GM19467 (cell line): Measurements from ENCODE around the gene SPARC.
A peak's percentile ranks its signal among the peaks of the same experiment; 100 is the strongest.
"Not testable (repeated sequence)": the region's sequence is repeated elsewhere in the genome, so short reads cannot be mapped to it uniquely, and the experiment has no call there.

Experiments used
- ATAC-seq: cut with Tn5 transposase; IDR thresholded peaks from one replicate; pipeline ENCODE4 v1.9.1; 2021; ENCODE audit warnings: mild to moderate bottlenecking, moderate library complexity; ENCODE audit not compliant: unreplicated experiment

The SPARC gene, protein sequence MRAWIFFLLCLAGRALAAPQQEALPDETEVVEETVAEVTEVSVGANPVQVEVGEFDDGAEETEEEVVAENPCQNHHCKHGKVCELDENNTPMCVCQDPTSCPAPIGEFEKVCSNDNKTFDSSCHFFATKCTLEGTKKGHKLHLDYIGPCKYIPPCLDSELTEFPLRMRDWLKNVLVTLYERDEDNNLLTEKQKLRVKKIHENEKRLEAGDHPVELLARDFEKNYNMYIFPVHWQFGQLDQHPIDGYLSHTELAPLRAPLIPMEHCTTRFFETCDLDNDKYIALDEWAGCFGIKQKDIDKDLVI

DNA sequence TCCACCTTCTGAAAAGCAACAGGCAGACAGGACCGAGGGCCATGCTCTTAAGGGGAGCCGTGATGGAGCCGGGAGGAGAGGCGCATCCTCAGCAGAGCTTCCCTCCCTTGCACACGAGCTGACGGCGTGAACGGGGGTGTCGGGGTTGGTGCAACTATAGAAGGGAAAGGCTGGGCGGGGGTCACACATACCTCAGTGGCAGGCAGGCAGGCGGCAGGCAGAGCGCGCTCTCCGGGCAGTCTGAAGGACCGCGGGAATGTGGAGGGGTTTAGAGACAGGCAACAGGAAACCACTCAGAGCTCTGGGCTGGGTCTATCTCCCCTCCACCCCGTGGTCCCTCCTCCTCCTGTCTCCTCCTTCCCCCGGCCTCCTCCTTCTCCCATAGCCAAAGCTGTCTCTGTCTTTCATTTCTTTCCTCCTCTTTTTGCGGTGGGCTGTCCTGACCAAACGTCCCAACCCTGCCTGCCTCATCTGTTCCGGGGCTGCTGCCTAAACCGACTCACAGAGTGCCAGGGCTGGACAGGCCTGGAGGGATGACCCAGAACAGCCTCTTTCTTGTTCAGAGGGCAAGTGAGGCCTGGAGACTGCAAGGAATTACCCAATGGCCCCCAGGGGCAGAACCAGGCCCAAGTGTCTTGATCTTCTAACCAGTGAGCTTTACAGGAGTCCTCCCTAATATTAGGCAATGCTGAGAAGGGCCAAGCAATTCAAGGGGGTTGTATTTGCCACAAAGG is at the start of gene SPARC:
Gene SPARC, minus strand, starts transcription at position 242 of the 734 bp plus-strand sequence. CDS start 10,727 bp downstream, outside the sequence.
- ATAC-seq, result peak; percentile 53

DNA sequence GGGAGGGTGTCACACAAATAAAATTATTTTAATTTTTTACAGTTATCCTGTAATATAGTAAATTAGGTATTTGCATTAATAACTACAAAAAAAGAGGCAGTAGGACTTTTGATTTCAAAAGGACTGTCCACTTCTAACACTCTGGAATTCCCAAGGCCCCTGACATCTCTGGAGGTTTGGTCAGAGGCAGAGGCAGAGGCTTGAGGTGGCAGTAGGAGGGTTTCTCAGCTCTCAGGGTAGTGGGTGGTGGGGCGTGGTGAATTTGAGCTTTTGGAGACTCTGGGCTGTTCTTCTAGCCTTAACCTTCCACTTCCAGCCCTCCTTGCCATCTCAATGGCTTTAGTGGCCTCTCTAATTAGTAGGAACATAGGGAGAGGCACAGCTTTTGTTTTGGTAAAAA is 48.9 kb upstream of the SPARC start:
- ATAC-seq, result no peak

DNA sequence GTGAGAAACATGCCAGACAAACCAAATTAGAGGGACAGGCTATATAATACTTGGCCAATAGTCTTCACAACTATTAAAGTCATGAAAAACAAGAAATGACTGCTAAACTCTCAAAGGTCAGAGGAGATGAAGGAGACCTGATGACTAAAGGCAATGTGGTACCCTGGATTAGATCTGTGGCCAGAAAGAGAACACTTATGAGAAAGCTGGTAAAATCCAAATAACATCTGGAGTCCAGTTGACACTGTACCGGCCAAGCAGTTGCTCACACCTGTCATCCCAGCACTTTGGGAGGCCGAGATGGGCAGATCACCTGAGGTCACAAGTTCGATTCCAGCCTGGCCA is 47.3 kb upstream of the SPARC start:
- no peak for ATAC-seq

DNA sequence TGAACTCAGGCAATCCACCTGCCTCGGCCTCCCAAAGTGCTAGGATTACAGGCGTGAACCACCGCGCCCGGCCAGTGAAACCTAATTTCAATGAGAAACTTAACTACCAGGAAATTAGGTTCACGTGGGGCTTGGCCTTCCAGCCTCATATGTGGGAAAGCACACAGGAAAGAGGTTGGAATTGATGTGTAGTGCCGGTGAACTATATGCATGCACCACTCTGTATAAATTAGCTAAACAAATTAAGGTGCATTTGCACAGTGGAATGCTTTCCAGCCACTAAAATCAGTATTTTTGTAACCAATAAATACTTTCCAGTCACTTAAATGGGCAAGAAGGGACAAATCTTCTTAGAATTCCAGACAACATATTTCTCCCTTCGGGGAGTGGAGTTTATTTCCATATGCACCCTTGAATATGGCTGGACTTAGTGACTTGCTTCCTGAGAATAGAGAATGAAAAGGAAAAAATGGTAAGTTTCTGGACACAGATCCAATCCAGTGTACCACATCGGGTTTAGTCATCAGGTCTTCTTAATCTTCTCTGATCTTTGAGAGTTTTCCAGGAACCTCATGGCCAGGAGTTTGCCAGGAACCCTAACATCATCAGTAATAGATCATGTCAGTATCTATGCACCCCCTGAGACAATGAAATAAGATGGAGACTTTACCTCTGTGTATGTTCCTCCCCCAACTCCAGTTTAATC is 46.8 kb upstream of the SPARC start:
- no peak for ATAC-seq

DNA sequence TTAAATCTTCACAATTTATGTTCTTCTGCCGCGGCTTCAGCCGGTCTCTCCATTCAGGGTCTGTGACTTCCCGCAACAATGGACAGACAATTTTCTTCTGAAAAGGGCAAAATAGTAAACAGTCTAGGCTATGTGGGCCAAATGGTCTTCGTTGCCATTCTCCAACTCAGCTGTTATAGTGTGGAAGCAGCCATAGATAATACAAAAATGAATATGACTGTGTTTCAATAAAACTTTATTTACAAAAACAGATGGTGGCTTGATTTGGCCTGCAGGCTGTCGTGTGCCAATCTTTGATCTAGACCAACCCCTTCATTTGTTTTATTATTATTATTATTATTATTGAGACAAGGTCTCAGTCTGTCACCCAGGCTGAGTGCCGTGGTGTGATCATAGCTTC is 43.7 kb upstream of the SPARC start:
- ATAC-seq, result no peak

DNA sequence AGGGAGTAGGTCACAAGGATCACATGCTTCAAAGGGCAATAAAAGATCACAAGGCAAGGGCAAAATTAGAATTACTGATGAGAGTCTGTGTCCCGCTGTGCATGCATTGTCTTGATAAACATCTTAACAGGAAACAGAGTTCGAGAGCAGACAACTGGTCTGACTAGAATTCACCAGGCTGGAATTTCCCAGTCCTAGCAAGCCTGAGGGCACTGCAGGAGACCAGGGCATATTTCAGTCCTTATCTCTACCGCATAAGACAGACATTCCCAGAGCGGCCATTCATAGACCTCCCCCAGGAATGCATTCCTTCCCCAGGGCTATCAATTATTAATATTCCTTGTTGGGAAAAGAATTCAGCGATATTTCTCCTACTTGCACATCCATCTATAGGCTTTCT is 42.9 kb upstream of the SPARC start:
- not testable (repeated sequence) for ATAC-seq

DNA sequence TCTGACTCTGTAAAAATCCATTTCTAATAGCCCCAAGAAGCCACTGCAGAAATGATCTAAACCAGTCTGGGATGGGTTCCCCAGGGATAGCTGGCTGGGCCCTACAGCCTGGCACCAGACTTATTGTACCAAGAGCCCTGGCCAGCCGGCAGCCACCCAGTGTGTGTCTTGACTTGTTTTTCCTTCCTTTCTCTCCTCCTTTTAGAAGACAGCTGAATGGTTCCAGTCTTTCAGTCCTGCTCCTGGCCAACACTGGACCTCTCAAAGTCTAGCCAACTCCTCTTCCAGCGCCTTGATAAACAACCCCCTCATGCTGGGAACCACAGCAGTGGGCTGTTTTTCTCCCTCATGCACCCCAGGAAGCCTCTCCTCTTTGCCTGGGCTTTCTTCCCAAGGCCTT is 37.6 kb upstream of the SPARC start:
- ATAC-seq, result no peak

DNA sequence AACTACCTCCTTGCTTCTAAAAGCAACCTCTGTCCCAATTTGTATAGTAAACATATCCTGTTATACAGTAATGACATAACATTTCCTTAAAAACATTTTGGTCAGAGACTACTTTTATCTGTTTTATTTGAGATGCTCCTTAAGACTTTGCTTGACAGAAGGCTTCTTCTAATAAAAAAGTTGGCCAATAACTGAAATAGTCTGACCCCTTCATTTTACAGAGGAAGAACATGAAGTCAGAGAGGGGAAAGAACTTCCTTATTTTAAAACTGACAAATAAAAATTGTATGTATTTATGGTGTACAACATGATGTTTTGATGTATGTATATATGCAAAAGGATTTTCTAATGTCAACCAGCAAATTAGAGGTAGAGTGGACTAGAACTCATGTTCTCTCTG is 35.8 kb upstream of the SPARC start:
- ATAC-seq, result no peak

DNA sequence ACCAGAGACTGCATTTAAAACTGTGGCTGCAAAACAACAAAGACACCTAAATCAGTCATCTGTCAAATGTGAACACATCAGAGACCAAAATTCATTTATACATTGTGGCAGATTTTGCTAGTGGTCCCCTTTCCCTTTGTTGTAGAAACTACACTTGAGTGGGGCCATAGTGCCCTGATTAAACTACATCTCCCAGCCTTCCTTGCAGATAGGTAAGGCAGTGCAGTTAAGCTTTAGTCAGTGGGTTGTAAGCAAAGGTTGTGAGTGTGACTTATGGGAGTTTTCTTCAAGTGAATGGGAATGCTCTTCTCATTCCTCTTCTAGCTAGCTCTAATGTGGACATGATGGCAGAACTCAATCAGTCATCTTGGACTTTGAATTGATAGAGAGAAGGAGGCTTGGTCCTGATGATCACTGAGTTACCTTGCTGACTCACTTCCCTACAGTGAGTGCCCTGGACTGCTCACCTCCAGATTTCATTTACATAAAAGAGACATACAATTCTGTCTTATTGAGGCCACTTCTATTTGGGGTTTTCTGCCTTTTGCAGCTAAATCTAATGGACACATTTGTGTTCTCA is 35.2 kb upstream of the SPARC start:
- ATAC-seq, result peak; percentile 26

DNA sequence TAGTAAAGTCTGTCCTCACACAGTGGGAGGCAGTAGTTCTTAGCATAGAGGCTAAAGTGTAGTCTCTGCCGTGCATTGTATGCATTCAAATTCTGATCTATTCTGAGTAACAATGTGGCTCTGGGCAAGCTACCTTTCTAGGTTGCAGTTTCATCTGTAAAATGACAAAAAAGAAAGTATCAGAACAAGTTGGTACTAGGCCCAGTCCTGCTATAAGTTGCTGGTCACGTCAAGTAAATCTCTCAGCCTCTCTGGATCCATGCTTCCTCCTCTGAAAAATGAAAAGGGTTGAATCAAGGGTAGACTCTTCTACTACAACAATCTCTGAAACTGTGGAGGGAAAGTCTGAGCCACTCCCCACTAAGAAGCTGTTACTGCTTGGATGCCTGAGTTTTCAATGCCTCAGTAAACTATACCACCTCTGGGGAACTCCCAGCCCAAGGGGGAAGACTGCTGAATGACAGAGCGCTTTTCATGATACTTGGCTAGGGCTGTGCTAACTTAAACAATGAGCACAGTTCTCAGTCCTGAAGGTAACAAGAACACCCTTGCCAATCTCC is 34.5 kb upstream of the SPARC start:
- ATAC-seq, result peak; percentile 83

DNA sequence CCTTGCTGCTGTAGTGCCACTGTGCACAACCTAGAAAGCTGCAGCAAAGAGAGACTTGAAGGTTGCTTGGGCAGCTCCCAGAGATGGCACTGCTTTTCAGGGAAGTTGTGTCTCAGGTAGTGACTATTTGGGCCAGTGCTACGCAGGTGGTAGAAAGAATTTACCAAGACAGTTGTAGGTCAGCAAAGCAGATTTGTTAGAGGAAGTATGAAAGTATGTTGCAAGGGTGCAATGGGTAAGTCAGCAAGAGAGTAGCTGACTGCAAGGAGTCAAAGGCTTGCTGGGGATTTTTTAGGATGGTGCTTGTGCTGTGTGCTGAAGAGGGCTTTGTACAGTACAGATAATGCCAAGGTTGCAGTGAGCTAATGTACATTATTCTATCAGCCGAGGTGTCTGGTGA is 33.5 kb upstream of the SPARC start:
- no peak for ATAC-seq

DNA sequence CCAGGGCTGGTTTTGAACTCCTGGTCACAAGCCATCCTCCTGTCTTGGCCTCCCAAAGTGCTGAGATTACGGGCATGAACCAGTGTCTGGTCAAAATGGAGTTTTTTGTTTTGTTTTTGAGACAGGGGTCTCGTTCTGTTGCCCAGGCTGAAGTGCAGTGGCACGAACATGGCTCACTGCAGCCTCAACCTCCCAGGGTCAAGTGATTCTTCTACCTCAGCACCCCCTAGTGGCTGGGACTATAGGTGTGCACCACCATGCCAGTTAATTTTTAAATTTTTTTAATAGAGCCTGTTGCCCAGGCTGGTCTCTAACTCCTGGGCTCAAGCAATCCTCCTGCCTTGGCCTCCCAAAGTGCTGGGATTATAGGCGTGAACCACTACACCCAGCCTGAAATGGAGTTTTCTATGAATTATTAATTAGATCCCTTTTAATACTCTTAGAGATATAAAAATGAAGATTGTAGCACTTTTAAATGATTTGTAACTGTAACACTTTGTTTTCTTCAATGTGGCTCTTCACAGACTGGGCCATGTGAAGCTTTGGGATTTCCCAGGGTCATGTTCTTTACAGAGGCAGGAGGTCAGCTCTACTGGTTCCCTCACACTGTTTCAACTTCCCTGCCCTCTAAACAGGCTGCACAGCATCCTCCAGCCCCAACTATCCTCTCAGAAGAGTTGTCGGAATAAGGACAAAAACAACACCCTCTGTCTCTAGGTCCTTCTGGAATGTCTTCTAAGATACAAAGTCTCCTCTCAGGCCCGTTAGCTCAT is 32.7 kb upstream of the SPARC start:
- no peak for ATAC-seq

DNA sequence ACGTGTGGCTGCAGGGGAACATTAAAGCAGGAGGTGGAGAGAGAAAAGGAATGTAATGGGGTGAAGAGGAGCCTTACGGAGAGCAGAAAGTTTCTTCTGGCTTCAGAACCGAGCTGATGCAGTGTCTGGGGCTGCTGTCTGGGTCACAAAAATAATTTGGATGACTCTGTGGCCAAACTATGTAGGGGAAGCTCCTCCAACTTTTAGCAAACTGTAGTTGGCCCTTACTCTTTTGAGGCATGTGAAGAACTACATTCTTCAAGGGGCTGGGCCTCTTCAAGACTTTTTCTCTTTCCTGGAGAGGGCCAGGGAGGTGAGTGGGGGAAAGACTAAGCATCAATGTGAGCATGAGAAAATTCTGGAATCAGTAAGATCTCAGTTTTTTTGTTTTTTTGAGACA is 31.9 kb upstream of the SPARC start:
- ATAC-seq, result no peak

DNA sequence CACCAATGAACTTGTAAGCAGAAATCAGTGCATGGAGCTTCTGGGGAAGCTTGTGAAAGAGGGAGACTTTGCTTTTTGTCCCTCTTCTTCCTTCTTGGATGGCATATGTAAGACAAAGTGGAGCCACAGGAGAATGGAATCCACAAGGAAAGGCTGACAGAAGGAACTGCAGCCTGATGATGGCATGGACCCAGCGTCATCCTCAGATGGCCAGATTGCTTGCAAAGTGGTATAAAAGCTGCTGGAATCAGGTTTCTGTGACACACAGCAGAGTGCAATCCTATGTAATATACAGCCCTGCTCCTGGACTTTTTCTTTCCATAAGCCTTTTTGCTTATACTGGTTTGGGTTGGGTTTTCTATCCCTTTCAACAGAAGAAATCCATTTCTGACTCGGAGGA is 31.4 kb upstream of the SPARC start:
- no peak for ATAC-seq

DNA sequence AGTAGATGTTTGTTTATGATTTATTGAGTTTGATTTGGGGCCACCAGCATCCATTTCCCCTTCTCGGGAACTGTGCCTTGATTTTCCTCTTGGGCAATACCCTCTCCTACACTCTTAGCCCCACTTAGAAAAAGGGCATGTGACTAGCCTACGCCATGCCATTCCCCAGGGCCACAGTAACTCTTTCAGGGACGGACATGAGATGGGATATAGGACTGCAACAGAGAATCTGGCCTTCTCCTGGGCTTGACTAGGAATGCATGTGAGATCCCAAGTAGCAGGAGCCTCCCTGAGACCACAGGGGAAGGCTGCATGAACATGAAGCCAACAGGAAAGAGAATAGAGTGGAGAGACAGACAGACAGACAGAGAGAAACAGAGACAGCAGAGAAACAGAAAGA is 30.7 kb upstream of the SPARC start:
- ATAC-seq, result no peak

DNA sequence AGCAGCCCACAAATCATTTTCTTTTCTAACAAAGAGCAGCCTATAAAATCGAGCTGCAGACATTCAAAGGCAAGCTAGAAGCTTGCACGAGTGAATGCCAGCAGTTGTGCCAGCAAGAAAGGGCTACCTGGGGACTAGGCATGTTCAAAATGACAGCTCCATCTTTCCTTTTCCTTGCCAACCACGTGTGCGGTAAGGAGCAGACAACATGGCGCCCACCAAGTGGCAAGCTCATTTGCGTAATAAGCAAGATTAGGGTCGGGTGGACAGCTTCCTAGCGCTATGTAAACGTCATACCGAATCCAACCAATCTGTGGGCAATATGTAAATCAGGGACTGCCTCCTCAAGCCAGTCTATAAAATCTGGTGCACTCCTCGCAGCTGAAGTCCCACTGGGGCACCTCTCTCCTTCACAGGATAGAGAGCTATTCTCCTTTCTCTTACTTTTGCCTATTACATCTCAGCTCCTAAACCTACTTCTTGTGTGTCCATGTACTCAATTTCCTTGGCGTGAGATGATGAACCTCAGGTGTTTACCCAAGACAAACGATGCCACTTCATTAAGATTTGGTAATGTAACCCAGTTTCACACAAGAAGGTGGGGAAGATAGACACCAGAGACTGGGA is 22.5 kb upstream of the SPARC start:
- ATAC-seq, result no peak

DNA sequence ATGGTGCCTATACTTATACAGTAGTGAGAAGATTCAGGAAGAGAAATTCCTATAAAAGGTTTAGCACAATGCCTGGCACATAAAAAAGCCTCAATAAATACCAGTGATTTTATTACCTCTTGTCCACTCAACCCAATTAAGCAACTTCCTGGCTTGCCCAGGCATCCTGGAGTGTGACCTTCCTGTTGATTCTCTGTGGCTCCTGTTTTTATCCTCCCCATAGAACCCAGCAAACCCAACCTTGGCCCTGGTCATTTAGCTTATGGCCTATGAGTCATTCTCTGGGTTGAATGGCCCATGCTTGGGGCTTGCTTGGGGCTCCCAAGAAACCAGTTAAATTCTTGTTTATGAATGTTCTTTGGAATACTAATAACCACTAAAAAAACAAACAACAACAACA is 21.4 kb upstream of the SPARC start:
- no peak for ATAC-seq

DNA sequence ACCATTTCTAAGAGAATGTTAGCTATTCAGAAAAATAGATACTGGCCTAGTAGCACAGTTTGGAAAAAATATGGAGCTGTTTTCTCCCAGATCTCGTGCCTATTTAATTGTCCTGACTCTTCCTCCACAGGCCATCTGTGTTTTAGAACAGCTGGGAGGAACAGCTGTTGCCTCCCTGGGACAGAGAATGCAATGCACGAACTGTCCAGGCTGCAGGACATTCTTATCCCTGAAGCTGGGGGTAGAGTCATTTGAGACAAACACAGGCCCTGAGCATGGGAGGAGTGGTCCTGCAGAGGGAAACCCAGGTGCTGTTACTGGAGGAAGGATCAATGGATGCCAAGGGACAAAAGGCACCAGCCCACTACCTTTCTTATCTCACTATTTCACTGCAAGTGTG is 20.9 kb upstream of the SPARC start:
- no peak for ATAC-seq

DNA sequence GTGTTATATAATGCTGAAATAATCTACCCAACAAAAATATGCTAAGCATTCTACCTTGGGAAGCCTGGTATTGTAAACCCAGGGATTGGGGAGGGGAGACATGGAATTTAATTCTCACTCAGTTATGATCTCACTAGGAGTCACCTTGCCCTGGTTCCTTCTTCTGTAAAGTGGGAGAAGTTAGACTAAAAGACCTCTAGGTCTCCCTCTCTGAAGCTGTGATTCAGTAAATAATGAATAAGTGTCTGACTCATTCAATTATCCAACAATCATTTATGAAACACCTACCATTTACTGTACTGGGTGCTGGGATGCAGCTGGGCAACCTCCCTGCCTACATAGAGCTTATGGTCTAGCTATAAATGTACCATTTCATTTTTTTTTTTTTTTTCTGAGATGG is 20.2 kb upstream of the SPARC start:
- no peak for ATAC-seq

DNA sequence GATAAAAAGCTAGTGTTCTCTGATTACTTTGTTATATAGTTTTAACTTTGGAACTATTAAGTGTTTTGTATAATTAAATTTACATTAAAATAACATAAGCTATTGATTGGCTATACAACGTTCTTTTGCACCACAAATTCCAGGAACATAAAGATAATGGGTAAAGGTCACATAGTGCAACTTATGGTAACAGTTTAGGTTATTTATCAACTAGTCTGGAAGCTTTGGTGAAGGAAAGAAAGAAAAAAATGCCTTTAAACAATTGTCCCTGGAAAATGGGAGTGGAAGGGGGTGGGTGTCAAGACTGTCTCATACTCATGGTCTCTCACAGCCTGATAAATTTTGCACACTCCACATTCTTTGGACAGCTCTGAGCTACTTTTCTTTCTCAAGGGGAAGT is 17.1 kb upstream of the SPARC start:
- ATAC-seq, result no peak
